Adrenal gland (tissue), 12 donors: ENCODE results near the gene NPR2. TPM values are rescaled to one million over a fixed set of nuclear protein-coding genes. Genes with fewer than 3 reads are reported as not detected.

ENCODE experiments used
- DNase-seq, 7 donors: peaks; one replicate each; pipeline ENCODE4 v3.0.0-alpha.2; 2019 to 2020
- H3K27ac ChIP-seq, 5 donors: fragments of 200-600 bp; sonication (generic) in 4 of 5; 1 replicate in 3 of 5; 2 replicates in 2 of 5; pipeline versions ENCODE4 v1.5.1 to v1.8.0; 2016 to 2020; ENCODE audit warnings: mild to moderate bottlenecking in 1 of 5
- H3K27me3 ChIP-seq: fragments of 200-600 bp; 2 replicates; pipeline ENCODE4 v1.8.0; 2021
- H3K36me3 ChIP-seq, 2 donors: fragments of 200-600 bp; replicated peaks in 1 of 2; 1 replicate in 1 of 2; 2 replicates in 1 of 2; pipeline versions ENCODE4 v1.5.1 to v1.8.0; 2018 to 2022
- H3K4me1 ChIP-seq, 2 donors: fragments of 200-600 bp; replicated peaks in 1 of 2; 1 replicate in 1 of 2; 2 replicates in 1 of 2; pipeline versions ENCODE4 v1.5.1 to v1.8.0; 2018 to 2021
- H3K4me3 ChIP-seq, 4 donors: fragments of 200-600 bp; sonication (generic) in 3 of 4; one replicate each; pipeline ENCODE4 v1.5.1; 2016 to 2018
- H3K9me3 ChIP-seq, 3 donors: fragments of 200-600 bp; sonication (generic) in 1 of 3; replicated peaks in 1 of 3; 1 replicate in 2 of 3; 2 replicates in 1 of 3; pipeline versions ENCODE4 v1.5.1 to v1.8.0; 2016 to 2021
- POLR2A ChIP-seq, 2 donors: fragments of 450-650 bp; IDR thresholded peaks; one replicate each; pipeline ENCODE4 v1.6.1; 2017; ENCODE audit warnings: antibody characterized with exemption in 2 of 2, mild to moderate bottlenecking in 2 of 2, moderate library complexity in 1 of 2
- WGBS, 4 donors: extraction: QIAGEN DNeasy Blood & Tissue Kit in 2 of 4; methylation state at CpG; one replicate each; pipeline versions ENCODE4 v1.1.5 to v1.1.7; 2013 to 2017; 5-methylcytosine and 5-hydroxymethylcytosine counted together
- intact Hi-C, 2 donors: fragments of 100-400 bp; cut with DNase I; formaldehyde crosslinking; loops; one replicate each; pipeline versions ENCODE4 v1.14.1 to v1.15.0; 2022 to 2023
- polyA plus RNA-seq, 3 donors: library from polyadenylated mRNA; stranded (reverse); fragments of 200-250 nt in 2 of 3; fragments of 350-450 nt in 1 of 3; fragmentation: Illumina TruSeq in 1 of 3; extraction: RNeasy Lipid Tissue Mini Kit (QIAGEN cat#74804) in 1 of 3; gene quantifications; one replicate each; pipeline ENCODE4 v1.2.3, GENCODE V29; 2013 to 2014
- total RNA-seq, 9 donors: library from RNA; depleted of rRNA in 4 of 9; stranded (reverse); fragments of >200 nt in 4 of 9; fragments of 120-200 nt in 1 of 9; fragmentation: NEBNext Ultra II Directional in 1 of 9; extraction: Animal tissue kit (Norgen Biotek cat#: 25700) in 1 of 9; gene quantifications; one replicate each; pipeline versions ENCODE4 v1.1.0 to v1.2.4, GENCODE V29; 2013 to 2023
- TF ChIP-seq, protein P1 (sequence below), 6 experiments: fragments of 450-650 bp in 4 of 6; fragments of 200-600 bp in 2 of 6; sonication (generic) in 1 of 6; IDR thresholded peaks; 1 replicate in 5 of 6; 2 replicates in 1 of 6; pipeline versions ENCODE4 v1.5.1 to v1.8.0; 2016 to 2021; ENCODE audit warnings: antibody characterized with exemption in 6 of 6, mild to moderate bottlenecking in 2 of 6, moderate library complexity in 1 of 6
- donor health status: healthy with polysubstance abuse.
- donor health status: Bipolar disorder and iron deficiency.
- donor health status: DM: yes; HTN: yes; CAD: no.
- donor health status: DM: no; HTN: no; CAD: no.
- donor health status: DM: no; HTN: no; CAD: no.
- donor health status: DM: yes; HTN: yes; CAD: no.

Gene NPR2
- total and polyA plus RNA-seq, 12 donors: 5.6 to 69.9 (median 24.1) TPM

DNA sequence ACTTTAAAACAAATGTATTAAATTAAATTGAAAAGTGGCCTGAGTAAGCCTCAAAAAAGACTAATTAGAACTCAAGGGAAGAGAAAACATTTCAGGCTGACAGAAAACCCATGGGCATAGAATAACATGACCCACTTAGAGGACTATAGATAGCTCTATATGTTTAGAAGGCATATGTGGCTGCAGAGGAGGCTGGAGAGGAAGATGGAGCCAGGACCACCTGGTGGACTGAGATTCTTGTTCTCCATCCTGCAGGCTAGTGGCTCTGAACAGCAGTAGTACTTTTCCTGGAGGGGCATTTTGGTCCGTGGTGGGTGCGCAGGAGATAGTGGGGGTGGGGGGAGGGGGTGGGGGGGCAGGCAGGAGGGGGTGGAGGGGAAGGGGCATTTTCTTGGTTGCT is 10.3 kb upstream of the NPR2 start:
- 67 to 83% (median 80%) methylated on average over 2 of the region's 2 CpGs; no CpG with 5 or more reads in 1 of the 4 donors for WGBS, 4 donors

DNA sequence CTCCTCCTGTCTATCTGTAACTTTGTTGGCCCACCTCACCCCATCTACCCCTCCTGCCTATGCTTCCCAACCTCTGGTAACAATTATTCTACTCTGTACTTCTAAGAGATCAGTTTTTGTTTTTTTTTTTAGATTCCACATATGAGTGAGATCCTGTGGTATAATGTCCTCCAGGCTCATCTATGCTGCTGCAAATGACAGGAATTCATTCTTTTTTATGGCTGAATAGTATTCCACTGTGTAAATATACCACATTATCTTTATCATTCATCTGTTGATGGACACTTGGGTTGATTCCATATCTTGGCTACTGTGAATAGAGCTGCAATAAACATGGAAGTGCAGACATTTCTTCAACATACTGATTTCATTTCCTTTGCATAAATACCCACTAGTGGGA is 8.0 kb upstream of the NPR2 start:
- H3K27ac ChIP-seq: no peak overlapping the region
- intact Hi-C loops: no loop called here
- no peak for DNase-seq
- H3K36me3 ChIP-seq: no peaks in the 10 kb centered on the region
- no peak overlapping the region for H3K4me3 ChIP-seq
- no peaks in the 10 kb centered on the region for H3K27me3 ChIP-seq
- no peaks in the 10 kb centered on the region for H3K4me1 ChIP-seq
- TF ChIP-seq, protein P1, sequence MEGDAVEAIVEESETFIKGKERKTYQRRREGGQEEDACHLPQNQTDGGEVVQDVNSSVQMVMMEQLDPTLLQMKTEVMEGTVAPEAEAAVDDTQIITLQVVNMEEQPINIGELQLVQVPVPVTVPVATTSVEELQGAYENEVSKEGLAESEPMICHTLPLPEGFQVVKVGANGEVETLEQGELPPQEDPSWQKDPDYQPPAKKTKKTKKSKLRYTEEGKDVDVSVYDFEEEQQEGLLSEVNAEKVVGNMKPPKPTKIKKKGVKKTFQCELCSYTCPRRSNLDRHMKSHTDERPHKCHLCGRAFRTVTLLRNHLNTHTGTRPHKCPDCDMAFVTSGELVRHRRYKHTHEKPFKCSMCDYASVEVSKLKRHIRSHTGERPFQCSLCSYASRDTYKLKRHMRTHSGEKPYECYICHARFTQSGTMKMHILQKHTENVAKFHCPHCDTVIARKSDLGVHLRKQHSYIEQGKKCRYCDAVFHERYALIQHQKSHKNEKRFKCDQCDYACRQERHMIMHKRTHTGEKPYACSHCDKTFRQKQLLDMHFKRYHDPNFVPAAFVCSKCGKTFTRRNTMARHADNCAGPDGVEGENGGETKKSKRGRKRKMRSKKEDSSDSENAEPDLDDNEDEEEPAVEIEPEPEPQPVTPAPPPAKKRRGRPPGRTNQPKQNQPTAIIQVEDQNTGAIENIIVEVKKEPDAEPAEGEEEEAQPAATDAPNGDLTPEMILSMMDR (IDR thresholded peaks at IDR 0.05): no peak
- TF ChIP-seq POLR2A (IDR thresholded peaks at IDR 0.05): no peak
- no peaks in the 10 kb centered on the region for H3K9me3 ChIP-seq

More for the DNA sequence above, 10.3 kb upstream of the NPR2 start:
- TF ChIP-seq, protein P1 (IDR thresholded peaks at IDR 0.05): no peak
- no peak for TF ChIP-seq POLR2A (IDR thresholded peaks at IDR 0.05)
- Histone ChIP-seq H3K27ac (no peak overlapping the region), H3K4me1 (peaks cover 0 to 3% of the 10 kb centered on the region in 2 donors), H3K36me3 (no peaks in the 10 kb centered on the region), H3K27me3 (no peaks in the 10 kb centered on the region), H3K4me3 (no peak overlapping the region), H3K9me3 (no peaks in the 10 kb centered on the region)
- no peak for DNase-seq
- intact Hi-C loops: no loop called here

DNA sequence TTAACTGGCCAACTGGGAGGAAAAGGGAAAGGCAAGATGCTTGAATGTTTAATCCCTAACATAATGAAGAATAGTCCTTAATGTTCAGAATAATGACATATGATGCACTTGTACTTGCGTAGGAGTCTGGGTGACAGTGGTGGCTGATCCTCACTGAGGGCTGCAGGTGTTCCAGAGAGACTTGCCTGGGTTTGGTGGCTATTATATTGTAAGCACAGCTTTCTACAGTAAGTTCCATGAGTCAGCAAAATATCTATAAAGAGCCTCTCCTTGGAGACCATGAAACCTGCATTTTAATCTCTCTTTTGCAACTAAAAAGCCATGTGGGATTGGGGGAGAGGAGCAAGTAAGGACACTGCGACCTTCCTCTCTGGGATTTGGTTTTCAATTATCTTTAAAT is 1.9 kb upstream of the NPR2 start:
- Histone ChIP-seq H3K9me3 (no peaks in the 10 kb centered on the region), H3K4me1 (peaks cover 5 to 23% of the 10 kb centered on the region in 2 donors), H3K4me3 (no peak overlapping the region), H3K36me3 (no peaks in the 10 kb centered on the region), H3K27ac (no peak overlapping the region), H3K27me3 (no peaks in the 10 kb centered on the region)
- no peak for TF ChIP-seq POLR2A (IDR thresholded peaks at IDR 0.05)
- TF ChIP-seq, protein P1 (IDR thresholded peaks at IDR 0.05): no peak
- WGBS, 4 donors: 88 to 100% (median 93%) methylated on average over 2 of the region's 2 CpGs
- peak in 1 of 7 donors; percentile 28 for DNase-seq
- intact Hi-C loops: no loop called here

DNA sequence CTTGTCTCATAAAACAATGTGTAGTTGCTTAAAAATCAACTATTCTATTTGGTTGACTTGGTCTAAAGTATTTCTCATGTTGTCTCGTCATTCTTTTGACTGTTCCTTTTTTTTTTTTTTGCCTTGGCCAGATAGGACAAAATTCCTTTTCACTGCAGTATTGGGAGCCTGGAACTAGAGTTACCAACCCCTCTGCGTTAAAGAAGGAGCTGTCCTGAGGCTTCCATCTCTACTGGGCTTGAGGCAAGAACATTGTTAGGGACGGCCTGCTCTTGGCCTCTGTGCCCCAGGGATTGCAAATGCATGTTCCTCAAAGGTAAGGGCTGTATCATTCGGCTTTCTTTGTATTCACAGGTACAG is 1.4 kb upstream of the NPR2 start:
- no peak overlapping the region for H3K4me3 ChIP-seq
- no peaks in the 10 kb centered on the region for H3K36me3 ChIP-seq
- no peak overlapping the region for H3K27ac ChIP-seq
- TF ChIP-seq, protein P1 (IDR thresholded peaks at IDR 0.05): no peak
- no peak for TF ChIP-seq POLR2A (IDR thresholded peaks at IDR 0.05)
- no peak for DNase-seq
- WGBS, 4 donors: 31 to 32% (median 32%) methylated on average over 4 of the region's 4 CpGs
- peaks cover 5 to 23% of the 10 kb centered on the region in 2 donors for H3K4me1 ChIP-seq
- intact Hi-C loops: loop anchor here (2.0 to 5.0 kb wide), 4 partner anchors 35 to 93 kb away; partner anchors contain the start of genes FAM221B (in 1 of the 2) and TMEM8B (in 1 of the 2)
- no peaks in the 10 kb centered on the region for H3K9me3 ChIP-seq
- no peaks in the 10 kb centered on the region for H3K27me3 ChIP-seq
